GM12878 (cell line): ENCODE data around the gene KIF5A. TPM values are rescaled to one million over a fixed set of nuclear protein-coding genes. Genes with fewer than 3 reads are reported as not detected.

Experiments
- ATAC-seq: fragments of 200-7000 bp; cut with Tn5 transposase; 3 replicates; pipeline ENCODE4 v1.9.1; 2020; ENCODE audit warnings: mild to moderate bottlenecking, moderate library complexity
- BruUV-seq: library from RNA; stranded (reverse); fragments of 400-500 nt; replicated peaks from 2 replicates; lab custom pipeline; 2021; lab: Mats Ljungman, UMichigan
- CTCF ChIA-PET: fragments of 300-600 bp; sonication (Branson Sonifier 250); formaldehyde crosslinking; extraction: SDS; loops from one replicate; lab custom pipeline; 2021; ENCODE audit warnings: inconsistent platforms; lab: Yijun Ruan, JAX
- POLR2A ChIA-PET: fragments of 350-600 bp; formaldehyde crosslinking; extraction: SDS; loops from one replicate; lab custom pipeline; 2021; ENCODE audit warnings: inconsistent platforms; lab: Charles Lee
- RAD21 ChIA-PET: fragments of 300-600 bp; sonication (Branson Sonifier 250); formaldehyde crosslinking; loops from one replicate; lab custom pipeline; 2023; ENCODE audit warnings: antibody characterized with exemption; ENCODE audit not compliant: unreplicated experiment; lab: Charles Lee
- SMC1A ChIA-PET: fragments of 300-600 bp; sonication (Branson Sonifier 250); formaldehyde crosslinking; loops from one replicate; lab custom pipeline; 2023; ENCODE audit not compliant: unreplicated experiment, uncharacterized antibody; lab: Charles Lee
- DNase-seq: peaks from one replicate; pipeline ENCODE4 v3.0.0-alpha.2; 2011; ENCODE audit warnings: low read depth, low spot score
- FAIRE-seq: peaks from 3 replicates; lab custom pipeline; 2011; peaks lifted over from hg19 to GRCh38; lab: Jason Lieb, UNC
- H2AFZ ChIP-seq: 2 replicates; pipeline ENCODE4 v1.6.0; 2011; ENCODE audit warnings: low read depth, low read length, control low read depth; ENCODE audit not compliant: control insufficient read depth
- H3K27ac ChIP-seq: 2 replicates; pipeline ENCODE4 v1.5.1; 2011; ENCODE audit warnings: control low read depth; ENCODE audit not compliant: control insufficient read depth, insufficient read depth
- H3K27me3 ChIP-seq, 2 experiments: replicated peaks in 1 of 2; 2 replicates each; pipeline versions ENCODE4 v1.6.0 to v1.6.1; 2011; ENCODE audit warnings: low read length in 1 of 2; ENCODE audit not compliant: control insufficient read depth in 2 of 2, insufficient read depth in 2 of 2
- H3K36me3 ChIP-seq, 2 experiments: 2 replicates each; pipeline ENCODE4 v1.5.1; 2011; ENCODE audit warnings: low read length in 1 of 2; ENCODE audit not compliant: control insufficient read depth in 2 of 2, insufficient read depth in 2 of 2
- H3K4me1 ChIP-seq: 2 replicates; pipeline ENCODE4 v1.6.1; 2011; ENCODE audit warnings: mild to moderate bottlenecking, low read length, moderate library complexity, mixed read lengths; ENCODE audit not compliant: control insufficient read depth, insufficient read depth
- H3K4me2 ChIP-seq: 2 replicates; pipeline ENCODE4 v1.6.0; 2011; ENCODE audit warnings: control low read depth; ENCODE audit not compliant: control insufficient read depth, insufficient read depth
- H3K4me3 ChIP-seq: fragments of 200-600 bp; sonication (generic); 2 replicates; pipeline ENCODE4 v1.5.1; 2016
- H3K79me2 ChIP-seq: 2 replicates; pipeline ENCODE4 v1.6.0; 2011; ENCODE audit warnings: low read length; ENCODE audit not compliant: control insufficient read depth, insufficient read depth
- H3K9ac ChIP-seq: 2 replicates; pipeline ENCODE4 v1.8.0; 2011; ENCODE audit warnings: low read length, control low read depth, mixed read lengths; ENCODE audit not compliant: control insufficient read depth, insufficient read depth
- H3K9me3 ChIP-seq: replicated peaks from 3 replicates; pipeline ENCODE4 v1.5.1; 2011; ENCODE audit warnings: mild to moderate bottlenecking, low read length; ENCODE audit not compliant: control insufficient read depth, insufficient read depth
- H4K20me1 ChIP-seq: 2 replicates; pipeline ENCODE4 v1.6.0; 2011; ENCODE audit not compliant: control insufficient read depth, insufficient read depth
- BCL3 ChIP-seq: IDR thresholded peaks from 2 replicates; pipeline ENCODE4 v1.6.1; 2011; ENCODE audit warnings: borderline replicate concordance, low read depth, mild to moderate bottlenecking, moderate library complexity, low read length; ENCODE audit not compliant: insufficient read depth, poor library complexity, severe bottlenecking
- BCLAF1 ChIP-seq: fragments of 450-650 bp; IDR thresholded peaks from 2 replicates; pipeline ENCODE4 v1.6.1; 2017; ENCODE audit warnings: antibody characterized with exemption, mild to moderate bottlenecking, moderate library complexity
- ESRRA ChIP-seq: IDR thresholded peaks from 2 replicates; pipeline ENCODE4 v1.6.1; 2012; ENCODE audit warnings: mild to moderate bottlenecking, low read length, improper control_type of control experiment
- ETV6 ChIP-seq, 2 experiments: fragments of 450-650 bp in 1 of 2; IDR thresholded peaks in 1 of 2; conservative IDR thresholded peaks in 1 of 2; 2 replicates each; pipeline ENCODE4 v1.6.1; 2014; ENCODE audit warnings: antibody characterized with exemption in 1 of 2, borderline replicate concordance in 1 of 2, low read depth in 1 of 2, mild to moderate bottlenecking in 1 of 2, moderate library complexity in 1 of 2
- KAT2A ChIP-seq: conservative IDR thresholded peaks from 2 replicates; pipeline ENCODE4 v1.6.1; 2011; ENCODE audit warnings: low read depth, low read length; ENCODE audit not compliant: control insufficient read depth
- MYB ChIP-seq: fragments of 150-350 bp; IDR thresholded peaks from 2 replicates; pipeline ENCODE4 v1.6.1; 2014; ENCODE audit warnings: mild to moderate bottlenecking, low read depth, low read length, borderline replicate concordance
- REST ChIP-seq: IDR thresholded peaks from 2 replicates; pipeline ENCODE4 v1.6.1; 2012; ENCODE audit warnings: mild to moderate bottlenecking, low read depth, low read length
- SREBF1 ChIP-seq: IDR thresholded peaks from 2 replicates; pipeline ENCODE4 v1.6.1; 2012; ENCODE audit warnings: mild to moderate bottlenecking, low read length
- ZNF592 ChIP-seq: fragments of 450-650 bp; IDR thresholded peaks from 2 replicates; pipeline ENCODE4 v1.6.1; 2017; ENCODE audit warnings: mild to moderate bottlenecking, moderate library complexity
- WGBS: methylation state at CpG from one replicate; pipeline ENCODE4 v1.1.6; 2016; ENCODE audit warnings: low lambda C conversion rate; ENCODE audit not compliant: insufficient replicate concordance, insufficient coverage; ENCODE audit errors: missing lambda C conversion rate; 5-methylcytosine and 5-hydroxymethylcytosine counted together
- in situ Hi-C: fragments of 300-500 bp; cut with MboI; formaldehyde crosslinking; loops from 9 replicates; pipeline ENCODE4 v1.14.3; 2018; ENCODE audit warnings: mixed read lengths
- intact Hi-C: fragments of 100-400 bp; cut with micrococcal nuclease; formaldehyde crosslinking; loops from one replicate; pipeline ENCODE4 v1.14.2; 2022; ENCODE audit not compliant: unreplicated experiment
- polyA plus RNA-seq, 11 experiments: library from polyadenylated mRNA; depleted of rRNA in 4 of 11; unstranded in 6 of 11; stranded (reverse) in 5 of 11; fragments of >200 nt; fragmentation: Nextera tagmentation in 4 of 11; fragmentation: Illumina TruSeq in 1 of 11; extraction: Ambion mirVana in 4 of 11; extraction: Trizol in 1 of 11; gene quantifications; 1 replicate in 1 of 11; 2 replicates in 10 of 11; pipeline versions ENCODE4 v1.2.1 to v1.2.3, GENCODE V29; 2011 to 2016; ENCODE audit warnings: inconsistent platforms in 2 of 11, missing spikeins in 2 of 11, low read depth in 1 of 11
- total RNA-seq, 4 experiments: library from RNA; depleted of rRNA in 3 of 4; stranded (reverse); fragments of >200 nt in 3 of 4; fragmentation: Illumina TruSeq in 1 of 4; extraction: Trizol in 1 of 4; gene quantifications; 2 replicates each; pipeline versions ENCODE4 v1.2.1 to v1.2.3, GENCODE V29; 2013 to 2021

KIF5A gene
- total and polyA plus RNA-seq, 10 of the 15 experiments (the other 5 are each of a cell fraction or from before 2014, with no cell fraction given): 0.35 to 2.9 (median 0.97) TPM

GRCh38 chr12:57539134-57539768 lies 10.6 kb upstream of the KIF5A start:
- in situ Hi-C loops: no loop called here
- ATAC-seq (no peak), FAIRE-seq (no peak), DNase-seq (no peak)
- Histone ChIP-seq H4K20me1 (no peaks in the 10 kb centered on the region), H3K27ac (no peak overlapping the region), H3K4me2 (no peak overlapping the region), H2AFZ (no peak overlapping the region), H3K9ac (no peak overlapping the region), H3K4me3 (no peak overlapping the region), H3K36me3 (no peaks in the 10 kb centered on the region; a peak in 1 of 4 replicates), H3K9me3 (no peaks in the 10 kb centered on the region), H3K27me3 (no peaks in the 10 kb centered on the region), H3K79me2 (no peaks in the 10 kb centered on the region), H3K4me1 (no peaks in the 10 kb centered on the region)
- RAD21 ChIA-PET: no interaction called here
- BruUV-seq: no TSS peak
- intact Hi-C loops: no loop called here
- POLR2A ChIA-PET: interaction anchor here (1.8 kb wide), 1 partner anchor 11 kb away, joined by 4 read pairs; no protein-coding TSS in a partner anchor
- CTCF ChIA-PET: no interaction called here
- SMC1A ChIA-PET: interaction anchor here (0.7 to 1.4 kb wide), 3 partner anchors 8 to 23 kb away, joined by 3 read pairs; partner anchors contain the start of genes DCTN2 and DDIT3
- 72% methylated on average over 5 of the region's 5 CpGs for WGBS
- TF ChIP-seq ZNF592 (no peak), ETV6 (conservative IDR thresholded peaks at IDR 0.05 in 1 of 2, IDR thresholded peaks at IDR 0.05 in 1 of 2; ENCODE audit: borderline replicate concordance in 1 of 2, low read depth in 1 of 2) (no peak), BCL3 (no peak), MYB (no peak), ESRRA (no peak), KAT2A (no peak), REST (no peak), SREBF1 (no peak), BCLAF1 (no peak)
